M059J (cell line): ENCODE results near the gene STPG3. TPM values are rescaled to one million over a fixed set of nuclear protein-coding genes. Genes with fewer than 3 reads are reported as not detected.
A peak's percentile ranks its signal among the peaks of the same experiment; 100 is the strongest.

Source experiments
- DNase-seq: peaks from one replicate; pipeline ENCODE4 v3.0.0-alpha.2; 2012; ENCODE audit warnings: low read depth
- total RNA-seq: library from RNA; depleted of rRNA; stranded (reverse); fragments of >200 nt; shearing (Covaris generic); gene quantifications from 2 replicates; pipeline ENCODE4 v1.2.3, GENCODE V29; 2014; rRNA removed

The STPG3 gene
- total RNA-seq, result not detected in 2 replicates

- DNase-seq, result no peak
Observed at GRCh38 chr9:137251194-137251461, at the start of gene STPG3. STPG3 (plus strand) TSS chr9:137251286; CDS start chr9:137251287, 1 bp downstream.

GRCh38 chr9:137202966-137203365, 48.1 kb upstream of the STPG3 start:
- DNase-seq, result no peak

GRCh38 chr9:137204731-137205125, 46.4 kb upstream of the STPG3 start:
- no peak for DNase-seq

DNA sequence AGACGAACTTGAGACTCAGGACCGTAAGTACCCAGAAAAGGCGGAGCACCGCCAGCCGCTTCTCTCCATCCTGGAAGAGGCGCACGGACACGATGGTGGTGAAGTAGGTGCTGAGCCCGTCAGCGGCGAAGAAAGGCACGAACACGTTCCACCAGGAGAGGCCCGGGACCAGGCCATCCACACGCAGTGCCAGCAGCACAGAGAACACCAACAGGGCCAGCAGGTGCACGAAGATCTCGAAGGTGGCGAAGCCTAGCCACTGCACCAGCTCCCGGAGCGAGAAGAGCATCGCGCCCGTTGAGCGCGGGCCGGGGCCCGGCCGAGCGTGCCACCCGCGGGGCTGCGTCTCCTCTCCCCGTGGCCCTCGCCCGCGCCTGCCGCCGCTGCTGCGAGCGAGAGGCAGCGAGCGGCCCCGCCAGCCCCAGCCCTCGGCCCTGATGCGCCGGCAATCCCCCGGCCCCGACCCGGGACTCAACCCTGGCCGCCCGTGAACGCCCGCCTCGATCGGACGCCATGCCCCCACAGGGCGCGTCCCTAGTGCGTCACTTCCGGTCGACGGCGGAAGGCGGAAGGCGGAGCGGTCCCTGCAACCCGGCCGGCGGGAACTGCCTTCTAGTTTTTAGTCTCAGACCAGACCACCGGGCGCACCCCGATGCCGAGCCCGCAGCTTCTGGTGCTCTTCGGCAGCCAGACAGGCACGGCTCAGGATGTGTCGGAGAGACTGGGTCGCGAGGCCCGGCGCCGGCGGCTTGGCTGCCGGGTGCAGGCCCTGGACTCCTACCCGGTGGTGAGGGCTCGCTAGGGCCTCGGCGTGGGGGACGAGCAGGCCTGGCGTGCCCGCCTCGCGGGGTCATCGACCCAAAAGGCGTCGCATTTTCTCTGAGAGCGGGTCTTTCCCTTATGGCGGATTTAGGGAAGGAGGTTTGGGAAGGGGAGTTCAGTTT, 45.7 kb upstream of the STPG3 start, which contains the start of the genes NDOR1 and TMEM203:
Gene NDOR1 (plus strand): TSS at position 575 of the 944 bp plus-strand sequence. CDS start 78 bp downstream, at position 653.
Gene TMEM203 (minus strand): TSS at position 523 of the 944 bp plus-strand sequence. CDS start 234 bp downstream, at position 289.
- peak; percentile 84 for DNase-seq

GRCh38 chr9:137206602-137207001, 44.5 kb upstream of the STPG3 start:
- DNase-seq, result no peak

GRCh38 chr9:137211532-137211931, 39.6 kb upstream of the STPG3 start:
- DNase-seq, result no peak

DNA sequence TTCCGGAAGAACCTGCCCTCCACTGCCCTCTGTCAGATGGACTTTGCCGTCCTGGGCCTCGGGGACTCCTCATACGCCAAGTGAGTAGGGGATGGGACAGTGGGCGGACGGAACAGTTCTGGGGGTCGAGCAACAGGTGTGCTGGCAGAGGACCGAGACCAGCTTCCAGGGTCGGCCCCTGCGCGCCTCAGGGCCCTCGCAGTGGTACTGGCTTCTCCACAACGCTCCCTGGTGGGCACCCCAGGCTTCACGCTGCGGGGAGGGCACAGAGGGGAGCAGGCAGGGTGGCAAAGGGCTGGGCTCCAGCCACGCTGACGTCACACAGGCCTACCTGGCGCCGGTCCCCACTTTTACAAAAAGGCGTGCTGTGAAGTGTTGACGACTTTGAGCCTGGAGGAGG, 38.6 kb upstream of the STPG3 start:
- DNase-seq, result no peak

DNA sequence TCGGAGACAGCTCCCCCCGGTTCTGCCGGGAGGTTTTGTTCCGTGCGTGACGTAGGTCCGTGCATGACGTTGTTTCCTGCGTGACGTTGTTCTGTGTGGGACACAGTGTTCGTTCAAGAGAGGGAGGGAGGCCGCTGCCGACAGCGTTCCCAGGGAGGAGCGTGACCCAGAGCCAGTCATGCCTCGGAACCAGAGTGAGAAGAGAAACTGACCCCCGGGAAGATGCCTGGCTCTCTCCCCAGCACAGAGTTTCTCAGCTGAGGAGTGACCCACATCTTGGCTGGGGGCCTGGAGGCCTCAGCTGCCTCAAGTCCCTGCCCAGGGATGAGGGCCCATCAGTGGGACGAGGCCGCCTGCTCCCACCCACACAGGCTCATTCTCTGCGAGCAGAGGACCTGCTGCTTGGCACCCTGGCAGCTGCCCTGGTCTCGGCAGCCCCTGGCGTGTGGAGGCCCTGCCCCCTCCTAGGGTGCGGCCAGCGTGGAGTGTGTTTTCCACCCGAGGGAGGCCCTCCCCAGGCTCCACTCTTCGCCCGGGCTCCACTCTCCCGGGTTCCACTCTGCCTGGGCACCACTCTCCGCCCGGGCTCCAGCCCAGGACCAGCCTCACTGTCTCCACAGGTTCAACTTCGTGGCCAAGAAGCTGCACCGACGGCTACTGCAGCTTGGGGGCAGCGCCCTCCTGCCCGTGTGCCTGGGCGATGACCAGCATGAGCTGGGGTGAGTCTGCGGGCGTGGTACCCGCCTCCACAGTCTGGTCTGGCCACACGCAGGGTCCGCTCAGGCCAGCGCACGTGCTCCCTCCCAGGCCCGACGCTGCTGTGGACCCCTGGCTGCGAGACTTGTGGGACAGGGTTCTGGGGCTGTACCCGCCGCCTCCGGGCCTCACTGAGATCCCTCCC, 37.7 kb upstream of the STPG3 start:
- DNase-seq, result no peak

GRCh38 chr9:137214620-137215019, 36.5 kb upstream of the STPG3 start:
- DNase-seq, result no peak

GRCh38 chr9:137215196-137215986, 35.7 kb upstream of the STPG3 start:
- DNase-seq, result no peak

DNA sequence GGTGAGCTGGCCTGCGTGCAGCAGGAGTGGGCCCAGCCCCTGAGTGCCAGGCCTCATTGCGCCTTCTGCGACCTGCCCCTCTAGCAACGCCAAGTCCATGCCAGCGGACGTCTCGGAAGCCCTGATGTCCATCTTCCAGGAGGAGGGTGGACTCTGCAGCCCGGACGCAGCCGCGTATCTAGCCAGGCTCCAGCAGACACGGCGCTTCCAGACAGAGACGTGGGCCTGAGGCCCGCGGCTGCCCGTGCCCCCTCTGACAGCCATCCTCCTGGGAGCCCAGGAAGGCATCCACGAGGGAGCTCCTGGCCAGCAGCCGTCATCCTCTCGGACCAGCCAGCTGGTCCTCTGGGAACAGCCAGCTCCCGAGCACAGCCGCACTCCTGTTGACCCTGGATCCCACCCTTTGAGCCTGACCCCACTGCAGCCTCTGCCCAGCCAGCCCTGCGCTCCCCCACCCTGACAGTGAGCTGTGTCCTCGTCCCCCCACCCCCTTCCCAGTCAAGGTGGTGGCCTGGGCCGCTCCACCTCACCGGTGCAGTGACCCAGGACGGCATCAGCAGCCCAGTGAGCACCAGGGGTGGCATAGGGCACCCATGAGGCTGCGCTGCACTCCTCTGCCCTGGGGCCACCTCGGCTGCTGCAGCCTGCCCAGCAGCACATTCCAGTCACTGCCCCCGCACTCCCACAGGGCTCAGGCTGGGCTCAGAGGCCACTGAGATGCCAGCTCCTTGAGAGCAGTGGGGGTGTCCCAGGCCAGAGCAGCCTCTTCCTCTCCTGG, 34.7 kb upstream of the STPG3 start:
- no peak for DNase-seq

GRCh38 chr9:137217276-137218211, 33.5 kb upstream of the STPG3 start:
- no peak for DNase-seq

DNA sequence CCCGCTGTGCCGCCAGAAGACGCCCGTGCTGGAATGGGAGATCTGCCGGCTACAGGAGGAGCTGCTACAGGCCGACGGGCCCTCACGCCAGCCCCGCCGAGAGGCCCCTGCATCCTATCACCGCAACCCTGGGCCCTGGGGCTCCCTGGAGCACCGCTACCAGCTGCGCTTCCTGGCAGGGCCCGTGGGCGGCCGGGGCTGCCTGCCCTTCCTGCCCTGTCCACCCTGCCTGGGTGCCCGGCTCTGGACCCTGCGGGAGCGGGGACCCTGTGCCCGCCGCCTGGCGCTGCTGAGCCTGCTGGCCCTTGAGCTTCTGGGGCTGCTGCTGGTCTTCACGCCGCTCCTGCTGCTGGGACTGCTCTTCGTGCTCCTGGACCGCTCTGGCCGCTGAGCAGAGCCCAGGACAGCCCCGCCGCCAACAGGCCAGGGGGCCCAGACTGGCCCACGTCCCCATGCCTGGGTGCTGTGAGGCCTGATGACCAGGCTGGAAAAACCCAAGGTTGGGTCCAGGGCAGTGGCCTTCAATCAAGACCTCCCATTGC, 32.8 kb upstream of the STPG3 start:
- DNase-seq, result no peak

DNA sequence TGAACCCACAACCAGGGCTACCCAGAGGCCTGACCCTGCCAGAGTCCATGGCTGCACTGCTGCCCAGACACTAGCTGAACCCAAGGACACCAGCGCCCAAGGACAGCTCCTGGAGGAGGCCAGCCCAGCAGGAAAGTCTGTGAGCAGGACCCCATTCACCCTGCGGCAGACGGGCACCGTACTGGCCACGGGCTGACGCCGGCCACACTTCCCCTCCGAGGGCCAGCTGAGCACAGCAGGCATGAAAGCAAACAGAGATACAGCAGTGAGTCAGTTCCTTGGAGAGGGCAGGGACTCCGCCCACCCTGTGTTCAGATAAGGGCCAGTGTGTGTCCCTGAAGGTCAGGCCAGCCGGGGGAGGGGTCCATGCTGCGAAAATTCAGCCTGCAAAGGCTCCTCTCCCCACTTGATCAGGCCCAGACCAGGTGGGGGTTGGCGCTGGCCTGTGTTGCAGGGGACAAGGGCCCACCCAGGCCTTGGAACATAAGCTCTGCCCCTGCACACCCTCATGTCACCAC, 32.3 kb upstream of the STPG3 start:
- peak; percentile 59 for DNase-seq

DNA sequence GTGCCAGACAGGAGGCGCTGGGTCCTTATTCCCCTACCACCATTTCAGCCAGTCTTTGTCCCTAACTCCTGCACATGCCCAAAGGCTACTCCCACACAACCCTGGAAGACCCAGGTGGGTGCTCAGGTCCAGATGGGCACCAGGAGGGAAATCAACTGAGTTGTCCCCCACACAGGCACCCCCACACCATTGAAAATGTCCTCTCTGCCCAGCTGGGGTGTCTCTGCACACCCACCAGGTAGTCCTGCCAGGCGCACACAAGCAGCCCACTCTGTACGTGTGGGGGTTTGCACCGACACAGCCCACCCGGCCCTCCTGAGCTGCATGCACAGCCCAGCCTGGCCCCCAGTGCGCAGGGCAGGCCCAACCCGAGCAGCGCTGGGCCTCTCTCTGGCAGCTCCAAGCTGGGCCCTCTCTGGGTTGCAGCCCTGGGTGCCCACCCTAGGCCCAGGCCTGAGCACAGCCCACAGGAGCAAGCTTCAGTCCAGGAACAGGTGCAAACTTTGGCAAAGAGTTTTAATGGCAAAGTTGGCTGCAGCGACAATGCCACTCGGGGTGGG, 31.2 kb upstream of the STPG3 start:
- DNase-seq, result no peak

DNA sequence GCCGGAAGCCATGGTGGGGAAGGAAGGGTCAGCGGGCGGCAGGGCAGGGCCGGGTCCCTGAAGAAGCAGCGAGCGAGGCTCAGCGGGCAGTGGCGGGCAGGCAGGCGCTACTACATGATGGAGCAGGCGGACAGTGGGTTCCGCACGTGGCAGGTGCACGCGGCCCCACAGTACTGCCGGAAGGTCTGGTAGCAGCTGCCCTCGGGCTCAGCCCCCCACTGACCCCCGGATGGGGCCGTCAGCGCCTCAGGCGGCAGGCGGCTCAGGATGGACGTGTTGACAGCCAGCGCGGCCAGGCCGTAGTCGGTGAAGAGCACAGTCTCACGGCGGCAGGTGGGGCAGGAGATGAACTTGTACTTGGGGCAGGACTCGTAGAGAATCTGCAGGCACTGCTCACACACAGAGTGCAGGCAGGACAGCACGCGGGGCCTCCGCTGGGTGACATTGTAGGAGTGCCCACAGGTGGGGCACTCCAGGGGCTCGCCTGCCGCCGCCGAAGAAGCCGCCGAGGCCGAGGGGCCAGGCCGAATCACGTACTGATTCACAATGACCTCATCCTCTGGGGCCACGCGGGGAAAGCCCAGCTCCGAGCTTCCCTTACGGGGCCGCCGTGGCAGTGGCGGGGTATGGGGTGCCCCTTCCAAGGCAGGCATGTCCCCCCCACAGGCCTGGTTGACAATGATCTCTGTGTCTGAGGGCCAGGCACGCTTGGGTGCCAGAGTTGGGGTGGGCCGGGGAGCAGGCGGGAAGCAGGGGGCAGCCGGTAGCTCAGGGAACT, 30.6 kb upstream of the STPG3 start:
- no peak for DNase-seq

GRCh38 chr9:137221095-137221505, 30.0 kb upstream of the STPG3 start:
- no peak for DNase-seq

GRCh38 chr9:137221506-137222111, 29.5 kb upstream of the STPG3 start:
- DNase-seq, result no peak
